HepG2 (cell line): ENCODE measurements around the gene PRODH. TPM values are rescaled to one million over a fixed set of nuclear protein-coding genes. Genes with fewer than 3 reads are reported as not detected.

Experiments
- ATAC-seq: fragments of 200-7000 bp; cut with Tn5 transposase; 3 replicates; pipeline ENCODE4 v1.9.1; 2020; ENCODE audit warnings: mild to moderate bottlenecking, moderate library complexity
- BruUV-seq: library from RNA; stranded (reverse); fragments of 400-500 nt; replicated peaks from 2 replicates; lab custom pipeline; 2021; lab: Mats Ljungman, UMichigan
- CTCF ChIA-PET: fragments of 300-600 bp; formaldehyde crosslinking; extraction: SDS; loops from one replicate; lab custom pipeline; 2021; ENCODE audit warnings: low total read pairs, inconsistent platforms, low intra/inter-chr PET ratio; lab: Yijun Ruan, JAX
- POLR2A ChIA-PET: fragments of 350-600 bp; sonication (Branson Sonifier 250); formaldehyde crosslinking; loops from one replicate; lab custom pipeline; 2020; ENCODE audit warnings: antibody characterized with exemption, inconsistent platforms; lab: Yijun Ruan, JAX
- DNase-seq: peaks from one replicate; pipeline ENCODE4 v3.0.0-alpha.2; 2015; ENCODE audit warnings: low spot score
- FAIRE-seq: peaks from 3 replicates; lab custom pipeline; 2011; peaks lifted over from hg19 to GRCh38; lab: Jason Lieb, UNC
- H2AFZ ChIP-seq: one replicate; pipeline ENCODE4 v1.6.1; 2011; ENCODE audit warnings: low read length, inconsistent platforms
- H3K27ac ChIP-seq: fragments of 300-600 bp; 3 replicates; pipeline ENCODE4 v1.8.0; 2011; ENCODE audit warnings: mixed run types, mild to moderate bottlenecking, mixed read lengths, low read length, inconsistent platforms; ENCODE audit not compliant: insufficient read depth; ENCODE audit errors: extremely low read length
- H3K27me3 ChIP-seq, 2 experiments: fragments of 200-600 bp in 1 of 2; 2 replicates in 1 of 2; 3 replicates in 1 of 2; pipeline versions ENCODE4 v1.6.0 to v1.8.0; 2011; ENCODE audit warnings: low read length in 2 of 2, mild to moderate bottlenecking in 2 of 2, moderate library complexity in 2 of 2, inconsistent platforms in 1 of 2; ENCODE audit not compliant: insufficient read depth in 2 of 2, control insufficient read depth in 1 of 2
- H3K36me3 ChIP-seq, 2 experiments: fragments of 200-600 bp in 1 of 2; replicated peaks in 1 of 2; 2 replicates in 1 of 2; 3 replicates in 1 of 2; pipeline versions ENCODE4 v1.5.1 to v1.8.0; 2011; ENCODE audit warnings: low read length in 2 of 2, inconsistent platforms in 1 of 2; ENCODE audit not compliant: insufficient read depth in 2 of 2, control insufficient read depth in 1 of 2
- H3K4me1 ChIP-seq: 2 replicates; pipeline ENCODE4 v1.5.1; 2012; ENCODE audit warnings: low read length, inconsistent platforms; ENCODE audit not compliant: insufficient read depth
- H3K4me2 ChIP-seq: 2 replicates; pipeline ENCODE4 v1.6.0; 2011; ENCODE audit warnings: low read depth, low read length, inconsistent platforms
- H3K4me3 ChIP-seq, 3 experiments: fragments of 200-600 bp in 1 of 3; sonication (generic), shearing (Covaris generic) in 1 of 3; replicated peaks in 1 of 3; 2 replicates each; pipeline ENCODE4 v1.5.1; 2011 to 2016; ENCODE audit warnings: low read length in 3 of 3, inconsistent platforms in 2 of 3, low read depth in 2 of 3, mild to moderate bottlenecking in 2 of 3, control low read depth in 1 of 3, mixed read lengths in 1 of 3; ENCODE audit not compliant: insufficient read depth in 1 of 3
- H3K79me2 ChIP-seq: one replicate; pipeline ENCODE4 v1.6.1; 2011; ENCODE audit warnings: low read length, inconsistent platforms; ENCODE audit not compliant: insufficient read depth
- H3K9ac ChIP-seq: 2 replicates; pipeline ENCODE4 v1.6.0; 2011; ENCODE audit warnings: mild to moderate bottlenecking, low read depth, low read length, inconsistent platforms; ENCODE audit not compliant: insufficient read depth
- H3K9me3 ChIP-seq: 2 replicates; pipeline ENCODE4 v1.5.1; 2012; ENCODE audit warnings: mild to moderate bottlenecking, low read length
- H4K20me1 ChIP-seq: 2 replicates; pipeline ENCODE4 v1.6.0; 2011; ENCODE audit warnings: inconsistent platforms, mild to moderate bottlenecking, low read length, moderate library complexity; ENCODE audit not compliant: insufficient read depth
- DR1 ChIP-seq: sonication (generic); formaldehyde crosslinking; IDR thresholded peaks from 2 replicates; pipeline ENCODE4 v1.8.0; 2021; ENCODE audit warnings: mild to moderate bottlenecking, missing genetic modification reagents, inconsistent platforms
- HNRNPL ChIP-seq: fragments of 200-400 bp; formaldehyde crosslinking; IDR thresholded peaks from 2 replicates; pipeline ENCODE4 v1.6.1; 2017; ENCODE audit warnings: mild to moderate bottlenecking, low read depth, low read length
- KLF9 ChIP-seq: IDR thresholded peaks from 2 replicates; pipeline ENCODE4 v1.6.1; 2016; ENCODE audit warnings: low read depth
- NR2C2 ChIP-seq: sonication (generic); formaldehyde crosslinking; IDR thresholded peaks from 2 replicates; pipeline ENCODE4 v1.4.0; 2020; ENCODE audit warnings: missing genetic modification reagents, mild to moderate bottlenecking, moderate library complexity, borderline replicate concordance
- PHF21A ChIP-seq: sonication (generic); formaldehyde crosslinking; IDR thresholded peaks from 2 replicates; pipeline ENCODE4 v1.5.0; 2020; ENCODE audit warnings: mild to moderate bottlenecking, missing genetic modification reagents
- ZNF121 ChIP-seq: sonication (generic); formaldehyde crosslinking; IDR thresholded peaks from 2 replicates; pipeline ENCODE4 v1.5.0; 2020; ENCODE audit warnings: mild to moderate bottlenecking, missing genetic modification reagents
- whole genome bisulfite sequencing: methylation state at CpG from one replicate; pipeline ENCODE4 v1.1.6; 2017; ENCODE audit warnings: low lambda C conversion rate; 5-methylcytosine and 5-hydroxymethylcytosine counted together
- in situ Hi-C: cut with HindIII; loops from 2 replicates; pipeline ENCODE4 v1.10.0; 2017; ENCODE audit warnings: low pct_unique_long_range_greater_than_20kb; ENCODE audit not compliant: extremely low pct_ligation_motif_present
- intact Hi-C: fragments of 100-400 bp; cut with micrococcal nuclease; formaldehyde crosslinking; loops from one replicate; pipeline ENCODE4 v1.10.0; 2022; ENCODE audit not compliant: unreplicated experiment
- polyA plus RNA-seq, 8 experiments: library from polyadenylated mRNA; depleted of rRNA in 3 of 8; stranded (reverse) in 7 of 8; unstranded in 1 of 8; fragments of >200 nt; fragmentation: Illumina TruSeq in 4 of 8; extraction: Trizol in 4 of 8; gene quantifications; 2 replicates each; pipeline versions ENCODE4 v1.2.1 to v1.2.3, GENCODE V29; 2011 to 2016; ENCODE audit warnings: low read depth in 4 of 8, missing spikeins in 1 of 8, mixed read lengths in 1 of 8; ENCODE audit not compliant: insufficient read depth in 1 of 8
- total RNA-seq, 5 experiments: library from RNA; depleted of rRNA; stranded (reverse); fragments of >200 nt; fragmentation: Illumina TruSeq; extraction: Trizol; gene quantifications; 2 replicates each; pipeline ENCODE4 v1.2.3, GENCODE V29; 2016; ENCODE audit warnings: low read depth in 1 of 5
- TF ChIP-seq, protein P1 (sequence below): sonication (generic); formaldehyde crosslinking; IDR thresholded peaks from 2 replicates; pipeline ENCODE4 v1.4.0; 2020; ENCODE audit warnings: mild to moderate bottlenecking, missing genetic modification reagents
- TF ChIP-seq, protein P2 (sequence below), 2 experiments: IDR thresholded peaks; 2 replicates each; pipeline ENCODE4 v1.6.1; 2011 to 2012; ENCODE audit warnings: low read length in 2 of 2, borderline replicate concordance in 1 of 2, low read depth in 1 of 2, mild to moderate bottlenecking in 1 of 2, moderate library complexity in 1 of 2
- TF ChIP-seq, protein P3 (sequence below): sonication (generic); formaldehyde crosslinking; IDR thresholded peaks from 2 replicates; pipeline ENCODE4 v1.9.0; 2022; ENCODE audit warnings: missing genetic modification reagents, mild to moderate bottlenecking, borderline replicate concordance

PRODH gene
- total and polyA plus RNA-seq, 2 of the 13 experiments (the other 11 are each of a cell fraction or from before 2014, with no cell fraction given): 0.29 to 0.30 TPM

DNA sequence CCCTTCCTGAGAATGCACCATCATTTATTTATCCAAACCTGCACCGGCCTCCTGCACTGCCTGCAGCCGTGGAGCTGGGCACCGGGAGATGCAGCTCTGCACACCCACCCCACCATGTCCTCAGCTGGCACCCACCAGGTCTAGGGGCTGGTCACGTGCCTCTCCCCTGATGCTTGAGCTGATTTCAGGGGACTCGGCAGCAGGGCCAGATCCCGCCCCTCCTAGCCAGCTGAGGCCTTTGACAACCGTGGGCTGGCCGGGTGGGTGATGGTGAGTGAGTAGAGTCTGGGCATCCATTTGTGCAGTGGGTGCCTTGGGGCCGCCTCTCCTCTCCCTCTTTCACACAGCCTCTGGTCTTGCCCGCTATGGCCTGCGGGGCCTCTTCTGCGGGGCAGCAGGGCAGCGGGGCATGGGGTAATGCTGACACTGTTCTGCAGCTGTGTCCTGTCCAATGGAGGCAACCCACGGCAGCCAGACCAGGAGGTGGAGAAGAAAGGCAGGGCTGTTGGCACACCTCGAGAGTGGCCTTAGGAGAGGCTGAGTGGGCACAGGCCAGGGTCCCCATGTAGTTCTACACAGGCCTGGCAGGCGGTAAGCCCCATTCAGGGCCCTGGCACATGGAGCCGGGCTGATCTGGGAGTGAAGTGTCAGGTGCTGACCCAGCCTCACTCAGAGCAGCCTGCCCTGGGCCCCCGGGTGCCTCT lies 38.5 kb upstream of the PRODH start:
- in situ Hi-C loops (loop anchor here (25.0 kb wide), 2 partner anchors 1188 to 1313 kb away; partner anchors contain the start of gene CCDC188), intact Hi-C loops (no loop called here)
- no peak for ATAC-seq
- WGBS: 44% methylated on average over 10 of the region's 18 CpGs
- H3K27me3 ChIP-seq: peaks cover 0 to 12% of the 10 kb centered on the region in 2 experiments; a peak in 3 of 5 replicates
- 0 out of 2 replicates have a peak, but pooled peaks have one; percentile 22 for TF ChIP-seq DR1 (CRISPR knock-in tag)
- TF ChIP-seq, protein P1, sequence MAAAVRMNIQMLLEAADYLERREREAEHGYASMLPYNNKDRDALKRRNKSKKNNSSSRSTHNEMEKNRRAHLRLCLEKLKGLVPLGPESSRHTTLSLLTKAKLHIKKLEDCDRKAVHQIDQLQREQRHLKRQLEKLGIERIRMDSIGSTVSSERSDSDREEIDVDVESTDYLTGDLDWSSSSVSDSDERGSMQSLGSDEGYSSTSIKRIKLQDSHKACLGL: no peak
- H3K4me3 ChIP-seq: no peak overlapping the region
- no peak for FAIRE-seq
- H3K9me3 ChIP-seq: no peaks in the 10 kb centered on the region
- BruUV-seq: no TSS peak
- no peaks in the 10 kb centered on the region for H3K79me2 ChIP-seq
- H4K20me1 ChIP-seq: no peaks in the 10 kb centered on the region
- no peak overlapping the region for H3K9ac ChIP-seq
- POLR2A ChIA-PET: no interaction called here
- H2AFZ ChIP-seq: no peak overlapping the region
- no peaks in the 10 kb centered on the region for H3K36me3 ChIP-seq
- H3K4me1 ChIP-seq: peaks cover 27% of the 10 kb centered on the region
- H3K4me2 ChIP-seq: no peak overlapping the region
- DNase-seq: no peak
- CTCF ChIA-PET: no interaction called here
- no peak overlapping the region for H3K27ac ChIP-seq

DNA sequence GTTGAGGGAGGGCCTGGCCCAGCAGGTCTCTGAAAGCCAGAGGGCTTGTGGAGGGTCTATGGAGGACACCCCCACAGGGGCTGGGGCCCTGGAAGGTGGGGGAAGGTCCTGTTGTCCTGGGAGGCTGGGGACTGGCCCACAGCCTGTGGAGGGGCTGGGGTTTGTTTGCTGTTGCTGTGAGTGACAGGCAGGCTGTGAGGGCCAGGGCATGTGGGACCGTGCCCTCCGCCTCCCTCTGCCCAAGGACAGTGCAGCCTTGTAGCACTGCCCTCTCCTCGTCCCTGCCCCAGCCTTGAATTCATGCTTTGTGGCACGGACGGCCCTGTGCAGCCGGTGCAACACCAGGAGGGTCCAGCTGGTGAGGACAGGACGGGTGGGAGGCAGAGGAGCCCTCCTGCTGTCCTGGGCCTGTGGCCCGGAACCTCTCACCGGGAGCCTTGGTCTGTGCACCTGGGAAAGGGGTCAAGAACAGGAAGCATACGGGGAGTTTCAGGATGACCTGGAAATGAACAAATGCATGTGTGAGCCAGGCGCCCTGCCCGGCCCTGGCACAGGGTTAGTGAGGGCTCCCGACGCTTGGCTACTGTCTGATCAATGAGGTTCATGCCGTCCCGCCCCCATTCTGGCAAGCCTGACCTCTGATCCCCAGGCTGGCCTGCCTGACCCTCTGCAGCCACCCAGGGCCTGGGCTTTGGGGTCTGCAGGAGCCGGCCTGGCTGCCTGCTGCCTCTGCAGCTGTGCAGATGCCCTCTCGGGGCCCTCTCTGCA lies 37.4 kb upstream of the PRODH start:
- no peak overlapping the region for H3K27ac ChIP-seq
- H3K4me1 ChIP-seq: peaks cover 27% of the 10 kb centered on the region
- no peaks in the 10 kb centered on the region for H3K9me3 ChIP-seq
- DNase-seq (no peak), ATAC-seq (peak; percentile 47), FAIRE-seq (no peak)
- no peak overlapping the region for H2AFZ ChIP-seq
- intact Hi-C loops (no loop called here), in situ Hi-C loops (loop anchor here (25.0 kb wide), 2 partner anchors 1189 to 1314 kb away; partner anchors contain the start of gene CCDC188)
- peak overlapping the region; percentile 12; the same call in 1 of the 2 replicates for H3K4me2 ChIP-seq
- H3K79me2 ChIP-seq: no peaks in the 10 kb centered on the region
- WGBS: 0% methylated on average over 3 of the region's 18 CpGs
- no peak overlapping the region for H3K9ac ChIP-seq
- BruUV-seq: no TSS peak
- H3K4me3 ChIP-seq: no peak overlapping the region; a peak in 1 of 6 replicates
- no peaks in the 10 kb centered on the region for H3K36me3 ChIP-seq
- 0 out of 2 replicates have a peak, but pooled peaks cover 2% of the 10 kb centered on the region for H4K20me1 ChIP-seq
- CTCF ChIA-PET: no interaction called here
- H3K27me3 ChIP-seq: peaks cover 1 to 19% of the 10 kb centered on the region in 2 experiments; a peak in 3 of 5 replicates
- POLR2A ChIA-PET: no interaction called here
- TF ChIP-seq, protein P2, sequence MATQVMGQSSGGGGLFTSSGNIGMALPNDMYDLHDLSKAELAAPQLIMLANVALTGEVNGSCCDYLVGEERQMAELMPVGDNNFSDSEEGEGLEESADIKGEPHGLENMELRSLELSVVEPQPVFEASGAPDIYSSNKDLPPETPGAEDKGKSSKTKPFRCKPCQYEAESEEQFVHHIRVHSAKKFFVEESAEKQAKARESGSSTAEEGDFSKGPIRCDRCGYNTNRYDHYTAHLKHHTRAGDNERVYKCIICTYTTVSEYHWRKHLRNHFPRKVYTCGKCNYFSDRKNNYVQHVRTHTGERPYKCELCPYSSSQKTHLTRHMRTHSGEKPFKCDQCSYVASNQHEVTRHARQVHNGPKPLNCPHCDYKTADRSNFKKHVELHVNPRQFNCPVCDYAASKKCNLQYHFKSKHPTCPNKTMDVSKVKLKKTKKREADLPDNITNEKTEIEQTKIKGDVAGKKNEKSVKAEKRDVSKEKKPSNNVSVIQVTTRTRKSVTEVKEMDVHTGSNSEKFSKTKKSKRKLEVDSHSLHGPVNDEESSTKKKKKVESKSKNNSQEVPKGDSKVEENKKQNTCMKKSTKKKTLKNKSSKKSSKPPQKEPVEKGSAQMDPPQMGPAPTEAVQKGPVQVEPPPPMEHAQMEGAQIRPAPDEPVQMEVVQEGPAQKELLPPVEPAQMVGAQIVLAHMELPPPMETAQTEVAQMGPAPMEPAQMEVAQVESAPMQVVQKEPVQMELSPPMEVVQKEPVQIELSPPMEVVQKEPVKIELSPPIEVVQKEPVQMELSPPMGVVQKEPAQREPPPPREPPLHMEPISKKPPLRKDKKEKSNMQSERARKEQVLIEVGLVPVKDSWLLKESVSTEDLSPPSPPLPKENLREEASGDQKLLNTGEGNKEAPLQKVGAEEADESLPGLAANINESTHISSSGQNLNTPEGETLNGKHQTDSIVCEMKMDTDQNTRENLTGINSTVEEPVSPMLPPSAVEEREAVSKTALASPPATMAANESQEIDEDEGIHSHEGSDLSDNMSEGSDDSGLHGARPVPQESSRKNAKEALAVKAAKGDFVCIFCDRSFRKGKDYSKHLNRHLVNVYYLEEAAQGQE (IDR thresholded peaks at IDR 0.05; ENCODE audit: borderline replicate concordance in 1 of 2, low read depth in 1 of 2, low read length in 2 of 2): no peak
- TF ChIP-seq KLF9 (CRISPR knock-in tag) (no peak), NR2C2 (CRISPR knock-in tag) (peak; percentile 54), HNRNPL (0 out of 2 replicates have a peak, but pooled peaks have one; percentile 47), PHF21A (CRISPR knock-in tag) (no peak), ZNF121 (CRISPR knock-in tag) (peak; percentile 91)
- TF ChIP-seq, protein P3, sequence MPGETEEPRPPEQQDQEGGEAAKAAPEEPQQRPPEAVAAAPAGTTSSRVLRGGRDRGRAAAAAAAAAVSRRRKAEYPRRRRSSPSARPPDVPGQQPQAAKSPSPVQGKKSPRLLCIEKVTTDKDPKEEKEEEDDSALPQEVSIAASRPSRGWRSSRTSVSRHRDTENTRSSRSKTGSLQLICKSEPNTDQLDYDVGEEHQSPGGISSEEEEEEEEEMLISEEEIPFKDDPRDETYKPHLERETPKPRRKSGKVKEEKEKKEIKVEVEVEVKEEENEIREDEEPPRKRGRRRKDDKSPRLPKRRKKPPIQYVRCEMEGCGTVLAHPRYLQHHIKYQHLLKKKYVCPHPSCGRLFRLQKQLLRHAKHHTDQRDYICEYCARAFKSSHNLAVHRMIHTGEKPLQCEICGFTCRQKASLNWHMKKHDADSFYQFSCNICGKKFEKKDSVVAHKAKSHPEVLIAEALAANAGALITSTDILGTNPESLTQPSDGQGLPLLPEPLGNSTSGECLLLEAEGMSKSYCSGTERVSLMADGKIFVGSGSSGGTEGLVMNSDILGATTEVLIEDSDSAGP: no peak
